Measurements from ENCODE around the gene TNS1.

TNS1 gene

GRCh38 chr2:217983276-217984233 lies 19.2 kb downstream of the TNS1 start:
- H3K4me1 ChIP-seq (ENCODE audit: control insufficient read depth in 5 of 5, insufficient read depth in 5 of 5, low read length in 5 of 5), result peaks cover 21 to 77% (median 64%) of the 10 kb centered on the region in 5 donors
- peak overlapping the region in 1 of 5 donors; percentile 14 for H3K9ac ChIP-seq (ENCODE audit: low read length in 5 of 5)
- peak overlapping the region; percentile 50 for H3K27ac ChIP-seq (ENCODE audit: low read depth, low read length)
- H3K27me3 ChIP-seq (ENCODE audit: control insufficient read depth in 5 of 5, insufficient read depth in 4 of 5, low read length in 5 of 5), result no peaks in the 10 kb centered on the region
- H3K4me3 ChIP-seq (ENCODE audit: low read depth in 1 of 5, low read length in 5 of 5), result peak overlapping the region in 1 of 5 donors; percentile 11
- H3K9me3 ChIP-seq (ENCODE audit: control insufficient read depth in 5 of 5, low read length in 5 of 5), result no peaks in the 10 kb centered on the region
- H3K36me3 ChIP-seq (ENCODE audit: control insufficient read depth in 5 of 5, insufficient read depth in 5 of 5, low read length in 5 of 5), result peaks cover 0 to 20% (median 12%) of the 10 kb centered on the region in 5 donors

- no peak overlapping the region for H3K9ac ChIP-seq (ENCODE audit: low read length in 5 of 5)
These were observed 20.8 kb downstream of the TNS1 start for GRCh38 chr2:217981971-217982370.

GRCh38 chr2:217981084-217981730 lies 21.6 kb downstream of the TNS1 start:
- Histone ChIP-seq H3K9ac (ENCODE audit: low read length in 5 of 5) (no peak overlapping the region), H3K9me3 (ENCODE audit: control insufficient read depth in 5 of 5, low read length in 5 of 5) (no peaks in the 10 kb centered on the region), H3K27ac (ENCODE audit: low read depth, low read length) (peak overlapping the region; percentile 78), H3K27me3 (ENCODE audit: control insufficient read depth in 5 of 5, insufficient read depth in 4 of 5, low read length in 5 of 5) (no peaks in the 10 kb centered on the region), H3K4me1 (ENCODE audit: control insufficient read depth in 5 of 5, insufficient read depth in 5 of 5, low read length in 5 of 5) (peaks cover 13 to 69% (median 53%) of the 10 kb centered on the region in 5 donors), H3K36me3 (ENCODE audit: control insufficient read depth in 5 of 5, insufficient read depth in 5 of 5, low read length in 5 of 5) (peaks cover 0 to 22% (median 11%) of the 10 kb centered on the region in 5 donors), H3K4me3 (ENCODE audit: low read depth in 1 of 5, low read length in 5 of 5) (peak overlapping the region in 1 of 5 donors; percentile 11)

More at GRCh38 chr2:217981971-217982370, 20.8 kb downstream of the TNS1 start:
- Histone ChIP-seq H3K27me3 (ENCODE audit: control insufficient read depth in 5 of 5, insufficient read depth in 4 of 5, low read length in 5 of 5) (no peaks in the 10 kb centered on the region), H3K4me3 (ENCODE audit: low read depth in 1 of 5, low read length in 5 of 5) (no peak overlapping the region), H3K4me1 (ENCODE audit: control insufficient read depth in 5 of 5, insufficient read depth in 5 of 5, low read length in 5 of 5) (peaks cover 13 to 73% (median 51%) of the 10 kb centered on the region in 5 donors), H3K27ac (ENCODE audit: low read depth, low read length) (peak overlapping the region; percentile 78), H3K36me3 (ENCODE audit: control insufficient read depth in 5 of 5, insufficient read depth in 5 of 5, low read length in 5 of 5) (peaks cover 0 to 24% (median 14%) of the 10 kb centered on the region in 5 donors), H3K9me3 (ENCODE audit: control insufficient read depth in 5 of 5, low read length in 5 of 5) (no peaks in the 10 kb centered on the region)

GRCh38 chr2:217980591-217980990 lies 22.2 kb downstream of the TNS1 start:
- Histone ChIP-seq H3K36me3 (ENCODE audit: control insufficient read depth in 5 of 5, insufficient read depth in 5 of 5, low read length in 5 of 5) (peaks cover 0 to 24% (median 10%) of the 10 kb centered on the region in 5 donors), H3K4me3 (ENCODE audit: low read depth in 1 of 5, low read length in 5 of 5) (no peak overlapping the region), H3K4me1 (ENCODE audit: control insufficient read depth in 5 of 5, insufficient read depth in 5 of 5, low read length in 5 of 5) (peaks cover 13 to 69% (median 59%) of the 10 kb centered on the region in 5 donors), H3K27ac (ENCODE audit: low read depth, low read length) (peak overlapping the region; percentile 78), H3K9ac (ENCODE audit: low read length in 5 of 5) (no peak overlapping the region), H3K27me3 (ENCODE audit: control insufficient read depth in 5 of 5, insufficient read depth in 4 of 5, low read length in 5 of 5) (no peaks in the 10 kb centered on the region), H3K9me3 (ENCODE audit: control insufficient read depth in 5 of 5, low read length in 5 of 5) (no peaks in the 10 kb centered on the region)

- Histone ChIP-seq H3K4me1 (ENCODE audit: control insufficient read depth in 5 of 5, insufficient read depth in 5 of 5, low read length in 5 of 5) (peaks cover 13 to 69% (median 60%) of the 10 kb centered on the region in 5 donors), H3K9ac (ENCODE audit: low read length in 5 of 5) (no peak overlapping the region), H3K9me3 (ENCODE audit: control insufficient read depth in 5 of 5, low read length in 5 of 5) (no peaks in the 10 kb centered on the region), H3K36me3 (ENCODE audit: control insufficient read depth in 5 of 5, insufficient read depth in 5 of 5, low read length in 5 of 5) (peaks cover 0 to 24% (median 10%) of the 10 kb centered on the region in 5 donors), H3K4me3 (ENCODE audit: low read depth in 1 of 5, low read length in 5 of 5) (peak overlapping the region in 1 of 5 donors; percentile 2), H3K27me3 (ENCODE audit: control insufficient read depth in 5 of 5, insufficient read depth in 4 of 5, low read length in 5 of 5) (no peaks in the 10 kb centered on the region), H3K27ac (ENCODE audit: low read depth, low read length) (peak overlapping the region; percentile 78)
These were observed 22.8 kb downstream of the TNS1 start for GRCh38 chr2:217980036-217980435.

GRCh38 chr2:217979151-217979811 lies 23.5 kb downstream of the TNS1 start:
- H3K9me3 ChIP-seq (ENCODE audit: control insufficient read depth in 5 of 5, low read length in 5 of 5), result no peaks in the 10 kb centered on the region
- peaks cover 13 to 67% (median 64%) of the 10 kb centered on the region in 5 donors for H3K4me1 ChIP-seq (ENCODE audit: control insufficient read depth in 5 of 5, insufficient read depth in 5 of 5, low read length in 5 of 5)
- peak overlapping the region; percentile 25 to 54 (median 32) for H3K9ac ChIP-seq (ENCODE audit: low read length in 5 of 5)
- no peaks in the 10 kb centered on the region for H3K27me3 ChIP-seq (ENCODE audit: control insufficient read depth in 5 of 5, insufficient read depth in 4 of 5, low read length in 5 of 5)
- H3K27ac ChIP-seq (ENCODE audit: low read depth, low read length), result peak overlapping the region; percentile 78
- peak overlapping the region in 4 of 5 donors; percentile 26 to 52 (median 48) for H3K4me3 ChIP-seq (ENCODE audit: low read depth in 1 of 5, low read length in 5 of 5)
- H3K36me3 ChIP-seq (ENCODE audit: control insufficient read depth in 5 of 5, insufficient read depth in 5 of 5, low read length in 5 of 5), result peaks cover 0 to 24% (median 10%) of the 10 kb centered on the region in 5 donors

GRCh38 chr2:217978536-217979150 lies 24.2 kb downstream of the TNS1 start:
- H3K9ac ChIP-seq (ENCODE audit: low read length in 5 of 5), result peak overlapping the region; percentile 25 to 54 (median 32)
- no peaks in the 10 kb centered on the region for H3K9me3 ChIP-seq (ENCODE audit: control insufficient read depth in 5 of 5, low read length in 5 of 5)
- peak overlapping the region; percentile 78 for H3K27ac ChIP-seq (ENCODE audit: low read depth, low read length)
- H3K4me1 ChIP-seq (ENCODE audit: control insufficient read depth in 5 of 5, insufficient read depth in 5 of 5, low read length in 5 of 5), result peaks cover 13 to 69% (median 61%) of the 10 kb centered on the region in 5 donors
- H3K4me3 ChIP-seq (ENCODE audit: low read depth in 1 of 5, low read length in 5 of 5), result peak overlapping the region in 3 of 5 donors; percentile 48 to 52 (median 48)
- no peaks in the 10 kb centered on the region for H3K27me3 ChIP-seq (ENCODE audit: control insufficient read depth in 5 of 5, insufficient read depth in 4 of 5, low read length in 5 of 5)
- H3K36me3 ChIP-seq (ENCODE audit: control insufficient read depth in 5 of 5, insufficient read depth in 5 of 5, low read length in 5 of 5), result peaks cover 0 to 27% (median 10%) of the 10 kb centered on the region in 5 donors

- Histone ChIP-seq H3K9ac (ENCODE audit: low read length in 5 of 5) (no peak overlapping the region), H3K27ac (ENCODE audit: low read depth, low read length) (no peak overlapping the region)
These were observed 24.8 kb downstream of the TNS1 start for GRCh38 chr2:217977840-217978535.

GRCh38 chr2:217976301-217976700 lies 26.5 kb downstream of the TNS1 start:
- no peak overlapping the region for H3K4me3 ChIP-seq (ENCODE audit: low read depth in 1 of 5, low read length in 5 of 5)
- no peak overlapping the region for H3K27ac ChIP-seq (ENCODE audit: low read depth, low read length)
- peaks cover 13 to 65% (median 48%) of the 10 kb centered on the region in 5 donors for H3K4me1 ChIP-seq (ENCODE audit: control insufficient read depth in 5 of 5, insufficient read depth in 5 of 5, low read length in 5 of 5)
- H3K9me3 ChIP-seq (ENCODE audit: control insufficient read depth in 5 of 5, low read length in 5 of 5), result no peaks in the 10 kb centered on the region
- no peaks in the 10 kb centered on the region for H3K27me3 ChIP-seq (ENCODE audit: control insufficient read depth in 5 of 5, insufficient read depth in 4 of 5, low read length in 5 of 5)
- H3K9ac ChIP-seq (ENCODE audit: low read length in 5 of 5), result no peak overlapping the region
- peaks cover 4 to 24% (median 7%) of the 10 kb centered on the region in 5 donors for H3K36me3 ChIP-seq (ENCODE audit: control insufficient read depth in 5 of 5, insufficient read depth in 5 of 5, low read length in 5 of 5)

More at GRCh38 chr2:217977840-217978535, 24.8 kb downstream of the TNS1 start:
- Histone ChIP-seq H3K27me3 (ENCODE audit: control insufficient read depth in 5 of 5, insufficient read depth in 4 of 5, low read length in 5 of 5) (no peaks in the 10 kb centered on the region), H3K4me3 (ENCODE audit: low read depth in 1 of 5, low read length in 5 of 5) (peak overlapping the region in 2 of 5 donors; percentile 27 to 52), H3K4me1 (ENCODE audit: control insufficient read depth in 5 of 5, insufficient read depth in 5 of 5, low read length in 5 of 5) (peaks cover 13 to 72% (median 55%) of the 10 kb centered on the region in 5 donors), H3K9me3 (ENCODE audit: control insufficient read depth in 5 of 5, low read length in 5 of 5) (no peaks in the 10 kb centered on the region), H3K36me3 (ENCODE audit: control insufficient read depth in 5 of 5, insufficient read depth in 5 of 5, low read length in 5 of 5) (peaks cover 0 to 27% (median 8%) of the 10 kb centered on the region in 5 donors)

Data from subcutaneous abdominal adipose tissue (tissue), 5 donors.